ENCODE results near the gene APOBEC3G.
"Not testable (repeated sequence)": the region's sequence is repeated elsewhere in the genome, so short reads cannot be mapped to it uniquely, and the experiment has no call there.

The APOBEC3G gene

GRCh38 chr22:39066442-39067276, 10.4 kb upstream of the APOBEC3G start:
- in situ Hi-C loops (cut with MboI; ENCODE audit: low sequenced_read_pairs) = not testable (repeated sequence)

- in situ Hi-C loops (cut with MboI; ENCODE audit: low sequenced_read_pairs) = no loop called here
Measured at GRCh38 chr22:39068033-39068785, 8.9 kb upstream of the APOBEC3G start.

- in situ Hi-C loops (cut with MboI; ENCODE audit: low sequenced_read_pairs) = no loop called here
Measured at GRCh38 chr22:39070186-39070585, 6.9 kb upstream of the APOBEC3G start.

- in situ Hi-C loops (cut with MboI; ENCODE audit: low sequenced_read_pairs) = not testable (repeated sequence)
Measured at GRCh38 chr22:39072581-39072981, 4.5 kb upstream of the APOBEC3G start.

GRCh38 chr22:39073981-39074380, 3.1 kb upstream of the APOBEC3G start:
- in situ Hi-C loops (cut with MboI; ENCODE audit: low sequenced_read_pairs) = no loop called here

- in situ Hi-C loops (cut with MboI; ENCODE audit: low sequenced_read_pairs) = not testable (repeated sequence)
Measured at GRCh38 chr22:39076155-39077025, 685 bp upstream of the APOBEC3G start.

- in situ Hi-C loops (cut with MboI; ENCODE audit: low sequenced_read_pairs) = not testable (repeated sequence)
Measured at GRCh38 chr22:39077912-39078311, 837 bp downstream of the APOBEC3G start.

- in situ Hi-C loops (cut with MboI; ENCODE audit: low sequenced_read_pairs) = no loop called here
Measured at GRCh38 chr22:39078329-39078728, 1.3 kb downstream of the APOBEC3G start.

- in situ Hi-C loops (cut with MboI; ENCODE audit: low sequenced_read_pairs) = not testable (repeated sequence)
Measured at GRCh38 chr22:39079054-39079637, 2.1 kb downstream of the APOBEC3G start.

GRCh38 chr22:39080052-39080762, 3.1 kb downstream of the APOBEC3G start:
- in situ Hi-C loops (cut with MboI; ENCODE audit: low sequenced_read_pairs) = no loop called here

GRCh38 chr22:39081016-39081415, 3.9 kb downstream of the APOBEC3G start:
- in situ Hi-C loops (cut with MboI; ENCODE audit: low sequenced_read_pairs) = no loop called here

GRCh38 chr22:39081598-39081997, 4.5 kb downstream of the APOBEC3G start:
- in situ Hi-C loops (cut with MboI; ENCODE audit: low sequenced_read_pairs) = no loop called here

- in situ Hi-C loops (cut with MboI; ENCODE audit: low sequenced_read_pairs) = no loop called here
Measured at GRCh38 chr22:39083212-39084165, 6.4 kb downstream of the APOBEC3G start.

GRCh38 chr22:39084666-39085065, 7.6 kb downstream of the APOBEC3G start:
- in situ Hi-C loops (cut with MboI; ENCODE audit: low sequenced_read_pairs) = no loop called here

- in situ Hi-C loops (cut with MboI; ENCODE audit: low sequenced_read_pairs) = no loop called here
Measured at GRCh38 chr22:39087098-39087497, 10.0 kb downstream of the APOBEC3G start.

GRCh38 chr22:39087881-39088684, 11.0 kb downstream of the APOBEC3G start:
- in situ Hi-C loops (cut with MboI; ENCODE audit: low sequenced_read_pairs) = no loop called here

- in situ Hi-C loops (cut with MboI; ENCODE audit: low sequenced_read_pairs) = no loop called here
Measured at GRCh38 chr22:39088685-39089032, 11.6 kb downstream of the APOBEC3G start.

- in situ Hi-C loops (cut with MboI; ENCODE audit: low sequenced_read_pairs) = no loop called here
Measured at GRCh38 chr22:39089928-39090327, 12.9 kb downstream of the APOBEC3G start.
